IMR-90 (cell line): ENCODE data around the gene ATRN.

Experiments used
- BHLHE40 ChIP-seq: fragments of 150-350 bp; IDR thresholded peaks from 2 replicates; pipeline ENCODE4 v1.6.1; 2016; ENCODE audit warnings: mild to moderate bottlenecking, low read depth, low read length
- CEBPB ChIP-seq: IDR thresholded peaks from 2 replicates; pipeline ENCODE4 v1.6.1; 2012; ENCODE audit warnings: low read depth, low read length, improper control_type of control experiment
- CHD1 ChIP-seq: IDR thresholded peaks from 2 replicates; pipeline ENCODE4 v1.6.1; 2012; ENCODE audit warnings: low read depth, low read length, improper control_type of control experiment
- CTCF ChIP-seq: conservative IDR thresholded peaks from 2 replicates; pipeline ENCODE4 v1.5.1; 2012; ENCODE audit warnings: mild to moderate bottlenecking, low read depth, low read length, improper control_type of control experiment
- MAFK ChIP-seq: IDR thresholded peaks from 2 replicates; pipeline ENCODE4 v1.6.1; 2012; ENCODE audit warnings: low read depth, low read length, improper control_type of control experiment
- MAZ ChIP-seq: IDR thresholded peaks from 2 replicates; pipeline ENCODE4 v1.6.1; 2012; ENCODE audit warnings: low read depth, mild to moderate bottlenecking, low read length, improper control_type of control experiment, moderate library complexity, borderline replicate concordance
- MXI1 ChIP-seq: IDR thresholded peaks from 2 replicates; pipeline ENCODE4 v1.6.1; 2012; ENCODE audit warnings: low read depth, mild to moderate bottlenecking, low read length, moderate library complexity, borderline replicate concordance
- POLR2A ChIP-seq: IDR thresholded peaks from 2 replicates; pipeline ENCODE4 v1.6.1; 2012; ENCODE audit warnings: mild to moderate bottlenecking, low read depth, low read length
- RAD21 ChIP-seq: IDR thresholded peaks from 2 replicates; pipeline ENCODE4 v1.6.1; 2012; ENCODE audit warnings: low read length, improper control_type of control experiment
- RFX5 ChIP-seq: IDR thresholded peaks from 2 replicates; pipeline ENCODE4 v1.8.0; 2012; ENCODE audit warnings: low read depth, mild to moderate bottlenecking, low read length, moderate library complexity
- SMC3 ChIP-seq: fragments of 150-350 bp; IDR thresholded peaks from 2 replicates; pipeline ENCODE4 v1.6.1; 2016; ENCODE audit warnings: low read depth, mild to moderate bottlenecking, antibody characterized with exemption, low read length, moderate library complexity
- USF2 ChIP-seq: fragments of 150-350 bp; IDR thresholded peaks from 2 replicates; pipeline ENCODE4 v1.6.1; 2017; ENCODE audit warnings: mild to moderate bottlenecking, antibody characterized with exemption, low read length, low read depth
- TF ChIP-seq, protein P1 (sequence below): fragments of 150-350 bp; IDR thresholded peaks from 2 replicates; pipeline ENCODE4 v1.6.1; 2016; ENCODE audit warnings: low read depth, mild to moderate bottlenecking, low read length, moderate library complexity, borderline replicate concordance

DNA sequence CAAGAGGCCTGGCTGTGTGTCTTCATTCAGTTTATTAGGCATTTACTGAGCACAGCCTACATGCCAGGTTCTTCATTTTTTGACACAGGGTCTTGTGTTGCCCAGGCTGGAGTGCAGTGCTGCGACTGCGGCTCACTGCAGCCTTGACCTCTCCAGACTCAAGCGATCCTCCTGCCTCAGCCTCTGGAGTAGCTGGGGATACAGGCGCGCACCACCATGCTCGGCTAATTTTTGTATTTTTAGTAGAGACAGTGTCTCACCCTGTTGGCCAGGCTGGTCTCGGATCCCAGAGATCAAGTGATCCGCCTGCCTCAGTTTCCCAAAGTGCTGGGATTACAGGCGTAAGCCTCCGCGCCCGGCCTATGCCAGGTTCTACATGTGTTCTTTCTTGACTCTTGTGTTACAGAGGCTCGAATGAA, 601 bp upstream of the ATRN start:
- TF ChIP-seq CTCF (no peak), CEBPB (no peak), POLR2A (no peak), RAD21 (no peak), BHLHE40 (no peak), SMC3 (no peak), MAZ (no peak), MAFK (no peak), USF2 (no peak), RFX5 (no peak), CHD1 (no peak), MXI1 (no peak)
- TF ChIP-seq, protein P1, sequence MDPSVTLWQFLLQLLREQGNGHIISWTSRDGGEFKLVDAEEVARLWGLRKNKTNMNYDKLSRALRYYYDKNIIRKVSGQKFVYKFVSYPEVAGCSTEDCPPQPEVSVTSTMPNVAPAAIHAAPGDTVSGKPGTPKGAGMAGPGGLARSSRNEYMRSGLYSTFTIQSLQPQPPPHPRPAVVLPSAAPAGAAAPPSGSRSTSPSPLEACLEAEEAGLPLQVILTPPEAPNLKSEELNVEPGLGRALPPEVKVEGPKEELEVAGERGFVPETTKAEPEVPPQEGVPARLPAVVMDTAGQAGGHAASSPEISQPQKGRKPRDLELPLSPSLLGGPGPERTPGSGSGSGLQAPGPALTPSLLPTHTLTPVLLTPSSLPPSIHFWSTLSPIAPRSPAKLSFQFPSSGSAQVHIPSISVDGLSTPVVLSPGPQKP, result no peak
